ENCODE data around the gene PEX1.

Gene PEX1

DNA sequence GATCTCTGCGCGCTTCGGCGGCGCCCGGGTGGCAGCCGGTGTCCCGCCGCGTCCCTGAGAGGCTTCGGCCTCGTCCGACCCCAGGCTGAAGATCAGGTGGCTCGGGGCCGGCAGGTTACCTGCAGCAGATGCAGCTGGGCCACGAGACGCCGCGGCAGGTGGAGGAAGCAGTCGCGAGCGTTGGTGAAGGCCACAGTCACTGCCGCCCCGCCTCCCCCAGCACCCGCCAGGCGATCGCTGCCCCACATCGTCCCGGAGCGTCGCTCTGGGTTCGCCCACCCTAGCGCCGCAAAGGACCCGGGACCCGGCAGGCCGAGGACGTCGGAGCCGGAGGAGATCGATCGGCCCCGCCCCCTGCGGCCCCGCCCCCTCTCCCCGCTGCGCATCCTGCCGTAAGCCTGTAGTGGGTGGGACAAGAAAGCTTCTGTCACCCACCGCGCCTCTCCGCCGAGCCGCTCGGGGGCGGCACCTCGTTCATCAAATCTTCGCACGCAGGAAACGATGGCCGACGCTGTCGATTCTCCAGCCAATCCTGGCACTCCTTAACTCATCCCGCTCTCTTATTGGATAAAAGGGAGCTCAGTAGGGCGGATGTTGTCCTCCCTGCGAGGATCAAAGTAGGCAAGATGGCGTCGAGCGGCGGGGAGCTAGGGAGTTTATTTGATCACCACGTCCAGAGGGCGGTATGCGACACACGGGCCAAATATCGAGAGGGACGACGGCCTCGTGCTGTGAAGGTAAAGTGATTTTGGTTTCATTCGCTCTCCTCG is at the start of gene PEX1, which contains the start of gene RBM48:
PEX1 (minus strand) TSS at position 333 of the 770 bp plus-strand sequence; CDS start at position 248, 85 bp downstream.
RBM48 (plus strand) TSS at position 608 of the 770 bp plus-strand sequence; CDS start at position 627, 19 bp downstream.
- no peak for TF ChIP-seq Cebpa-rat (IDR thresholded peaks at IDR 0.05)
- Histone ChIP-seq H3K36me3 (peaks cover 37% of the 10 kb centered on the region), H3K4me1 (peaks cover 24% of the 10 kb centered on the region), H3K27ac (peak within 1 kb of the TSS; percentile 83), H3K9me3 (no peaks in the 10 kb centered on the region), H3K27me3 (no peaks in the 10 kb centered on the region), H3K9ac (peak within 1 kb of the TSS; percentile 90), H4K20me1 (no peaks in the 10 kb centered on the region; the same call in 1 of the 2 replicates), H3K4me2 (peak within 1 kb of the TSS; percentile 91), H3K4me3 (peak within 1 kb of the TSS; percentile 98)

GRCh38 chr7:92576296-92576695 is 48.0 kb upstream of the PEX1 start:
- H3K27ac ChIP-seq: no peak overlapping the region
- peaks cover 86% of the 10 kb centered on the region for H3K36me3 ChIP-seq
- peaks cover 49% of the 10 kb centered on the region for H4K20me1 ChIP-seq
- H3K4me3 ChIP-seq: no peak overlapping the region
- TF ChIP-seq Cebpa-rat (IDR thresholded peaks at IDR 0.05): no peak
- no peaks in the 10 kb centered on the region for H3K4me1 ChIP-seq
- H3K27me3 ChIP-seq: no peaks in the 10 kb centered on the region
- H3K9ac ChIP-seq: no peak overlapping the region
- H3K9me3 ChIP-seq: no peaks in the 10 kb centered on the region
- no peak overlapping the region for H3K4me2 ChIP-seq

GRCh38 chr7:92569137-92569536 is 40.8 kb upstream of the PEX1 start:
- TF ChIP-seq Cebpa-rat (IDR thresholded peaks at IDR 0.05): no peak
- peaks cover 80% of the 10 kb centered on the region for H3K36me3 ChIP-seq

GRCh38 chr7:92567460-92567859 is 39.1 kb upstream of the PEX1 start:
- Histone ChIP-seq H3K4me3 (no peak overlapping the region), H3K27me3 (no peaks in the 10 kb centered on the region), H3K9ac (no peak overlapping the region), H3K4me2 (no peak overlapping the region), H3K9me3 (no peaks in the 10 kb centered on the region), H3K36me3 (peaks cover 82% of the 10 kb centered on the region), H3K27ac (no peak overlapping the region), H3K4me1 (no peaks in the 10 kb centered on the region), H4K20me1 (peaks cover 25% of the 10 kb centered on the region; the same call in 1 of the 2 replicates)
- no peak for TF ChIP-seq Cebpa-rat (IDR thresholded peaks at IDR 0.05)

More at GRCh38 chr7:92569137-92569536, 40.8 kb upstream of the PEX1 start:
- H3K27ac ChIP-seq: no peak overlapping the region
- H3K4me3 ChIP-seq: no peak overlapping the region
- H3K9me3 ChIP-seq: no peaks in the 10 kb centered on the region
- H3K9ac ChIP-seq: no peak overlapping the region
- no peaks in the 10 kb centered on the region for H3K4me1 ChIP-seq
- no peaks in the 10 kb centered on the region for H3K27me3 ChIP-seq
- H4K20me1 ChIP-seq: peaks cover 26% of the 10 kb centered on the region; the same call in 1 of the 2 replicates
- H3K4me2 ChIP-seq: no peak overlapping the region

DNA sequence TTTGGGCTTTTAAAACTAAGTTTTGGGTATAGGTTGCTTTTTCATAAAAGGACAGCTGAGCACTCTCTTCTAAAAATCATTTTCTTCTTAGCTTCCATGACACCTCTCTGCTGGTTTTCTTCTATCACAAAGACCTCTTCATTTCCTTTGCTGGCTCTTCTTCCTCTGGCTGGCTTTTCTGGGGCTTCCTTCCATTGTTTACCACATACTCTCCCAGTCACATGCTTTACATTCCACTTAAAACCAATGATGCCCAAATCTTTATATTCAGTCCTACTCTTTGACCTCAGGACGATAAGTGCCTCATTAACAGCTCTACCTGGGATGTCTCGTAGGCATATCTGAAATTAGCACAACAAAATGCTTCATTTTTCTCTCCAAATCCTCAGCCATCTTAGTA is 35.0 kb upstream of the PEX1 start:
- no peak overlapping the region for H3K4me2 ChIP-seq
- no peak for TF ChIP-seq Cebpa-rat (IDR thresholded peaks at IDR 0.05)

GRCh38 chr7:92560602-92561001 is 32.3 kb upstream of the PEX1 start:
- no peaks in the 10 kb centered on the region for H3K9me3 ChIP-seq

More for the DNA sequence above, 35.0 kb upstream of the PEX1 start:
- no peak overlapping the region for H3K4me3 ChIP-seq
- H3K36me3 ChIP-seq: peaks cover 79% of the 10 kb centered on the region
- no peak overlapping the region for H3K27ac ChIP-seq
- no peak overlapping the region for H3K9ac ChIP-seq
- no peaks in the 10 kb centered on the region for H3K27me3 ChIP-seq
- peaks cover 15% of the 10 kb centered on the region; the same call in 1 of the 2 replicates for H4K20me1 ChIP-seq
- H3K4me1 ChIP-seq: no peaks in the 10 kb centered on the region
- H3K9me3 ChIP-seq: no peaks in the 10 kb centered on the region

GRCh38 chr7:92557808-92558362 is 29.6 kb upstream of the PEX1 start:
- peaks cover 42% of the 10 kb centered on the region for H3K36me3 ChIP-seq
- H3K9me3 ChIP-seq: no peaks in the 10 kb centered on the region
- no peak overlapping the region for H3K4me3 ChIP-seq
- no peak overlapping the region for H3K27ac ChIP-seq
- H3K4me1 ChIP-seq: no peaks in the 10 kb centered on the region
- H4K20me1 ChIP-seq: no peaks in the 10 kb centered on the region
- no peaks in the 10 kb centered on the region for H3K27me3 ChIP-seq
- H3K9ac ChIP-seq: no peak overlapping the region
- no peak overlapping the region for H3K4me2 ChIP-seq
- TF ChIP-seq Cebpa-rat (IDR thresholded peaks at IDR 0.05): no peak

More at GRCh38 chr7:92560602-92561001, 32.3 kb upstream of the PEX1 start:
- Histone ChIP-seq H4K20me1 (no peaks in the 10 kb centered on the region), H3K27ac (no peak overlapping the region), H3K27me3 (no peaks in the 10 kb centered on the region), H3K4me2 (no peak overlapping the region), H3K4me3 (no peak overlapping the region), H3K36me3 (peaks cover 64% of the 10 kb centered on the region), H3K9ac (no peak overlapping the region), H3K4me1 (no peaks in the 10 kb centered on the region)
- no peak for TF ChIP-seq Cebpa-rat (IDR thresholded peaks at IDR 0.05)

DNA sequence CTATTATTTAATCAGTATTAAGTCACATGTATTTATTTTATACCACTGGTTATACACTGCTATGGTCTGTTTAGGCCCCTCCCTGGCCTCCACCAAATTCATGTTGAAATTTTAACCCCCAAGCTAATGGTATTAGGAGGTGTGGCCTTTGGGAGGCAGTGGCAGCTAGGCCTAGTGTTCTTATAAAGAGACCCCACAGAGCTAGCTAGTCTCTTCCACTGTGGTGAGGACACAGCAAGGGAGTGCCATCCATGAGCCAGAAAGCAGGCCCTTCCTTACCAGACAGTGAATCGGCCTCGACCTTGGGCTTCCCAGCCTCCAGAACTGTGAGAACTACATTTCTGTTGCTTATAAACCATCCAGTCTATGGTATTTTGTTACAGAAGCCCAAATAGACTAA is 28.9 kb upstream of the PEX1 start:
- Histone ChIP-seq H3K36me3 (peaks cover 38% of the 10 kb centered on the region), H3K27ac (no peak overlapping the region), H3K4me3 (no peak overlapping the region), H3K9me3 (no peaks in the 10 kb centered on the region), H3K27me3 (no peaks in the 10 kb centered on the region), H3K4me1 (no peaks in the 10 kb centered on the region), H3K4me2 (no peak overlapping the region), H4K20me1 (no peaks in the 10 kb centered on the region), H3K9ac (no peak overlapping the region)
- TF ChIP-seq Cebpa-rat (IDR thresholded peaks at IDR 0.05): no peak

DNA sequence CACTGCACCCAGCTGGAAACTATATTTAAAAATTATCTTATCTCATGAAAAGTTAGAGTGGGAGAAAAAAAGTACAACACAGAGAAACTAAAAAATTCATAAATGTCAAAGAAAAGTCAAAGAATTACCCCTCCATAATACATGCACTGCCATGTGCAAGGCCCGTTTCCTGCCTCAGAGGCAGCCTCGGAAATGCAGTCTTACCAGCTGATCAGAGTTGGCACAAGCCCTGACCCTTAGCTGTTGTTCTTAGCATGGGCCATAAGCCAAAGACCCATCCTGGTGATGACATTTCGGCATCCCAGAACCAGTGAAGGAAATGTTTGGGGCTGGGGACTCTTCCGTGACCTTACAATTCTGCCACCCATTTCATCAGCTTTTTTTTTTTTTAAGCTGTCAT is 21.9 kb upstream of the PEX1 start:
- no peaks in the 10 kb centered on the region for H4K20me1 ChIP-seq
- no peaks in the 10 kb centered on the region for H3K36me3 ChIP-seq
- H3K4me2 ChIP-seq: no peak overlapping the region
- no peaks in the 10 kb centered on the region for H3K4me1 ChIP-seq
- H3K27me3 ChIP-seq: no peaks in the 10 kb centered on the region
- no peak overlapping the region for H3K27ac ChIP-seq
- no peak overlapping the region for H3K4me3 ChIP-seq
- H3K9ac ChIP-seq: no peak overlapping the region
- H3K9me3 ChIP-seq: peaks cover under 1% of the 10 kb centered on the region; the same call in 1 of the 2 replicates
- TF ChIP-seq Cebpa-rat (IDR thresholded peaks at IDR 0.05): no peak

DNA sequence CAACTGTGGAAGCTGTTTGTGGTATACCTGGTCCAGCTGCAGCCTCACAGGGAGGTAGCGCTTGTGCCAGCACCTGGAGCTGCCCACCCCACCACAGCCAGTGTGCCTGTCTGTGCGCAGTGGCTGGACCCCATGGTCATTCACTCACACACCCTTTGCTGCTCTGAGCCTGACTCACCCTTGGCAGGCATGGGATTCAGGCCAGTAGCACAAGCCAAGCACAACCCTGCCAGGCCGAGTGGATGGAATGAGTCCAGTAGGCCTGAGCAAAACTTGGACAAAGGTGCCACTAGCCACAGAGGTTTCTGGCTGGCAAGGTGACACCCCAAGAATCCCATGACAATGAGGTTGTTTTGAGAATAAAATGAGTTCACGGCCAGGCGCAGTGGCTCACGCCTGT is 19.3 kb upstream of the PEX1 start:
- Histone ChIP-seq H3K36me3 (no peaks in the 10 kb centered on the region), H3K4me1 (no peaks in the 10 kb centered on the region), H4K20me1 (no peaks in the 10 kb centered on the region), H3K9ac (no peak overlapping the region), H3K4me2 (no peak overlapping the region), H3K27ac (no peak overlapping the region), H3K27me3 (no peaks in the 10 kb centered on the region), H3K4me3 (no peak overlapping the region), H3K9me3 (peaks cover 12% of the 10 kb centered on the region)
- no peak for TF ChIP-seq Cebpa-rat (IDR thresholded peaks at IDR 0.05)
